HEK293 (cell line): ENCODE measurements around the gene CAB39.

Experiments
- CTCF ChIA-PET: fragments of 350-600 bp; formaldehyde crosslinking; extraction: SDS; loops from one replicate; lab custom pipeline; 2021; ENCODE audit warnings: antibody characterized with exemption; lab: Yijun Ruan, JAX
- POLR2A ChIA-PET: fragments of 300-600 bp; formaldehyde crosslinking; extraction: SDS; loops from one replicate; lab custom pipeline; 2020; ENCODE audit warnings: antibody characterized with exemption, inconsistent platforms; lab: Yijun Ruan, JAX
- H3K27ac ChIP-seq: fragments of 200-500 bp; sonication (Bioruptor generic); 2 replicates; pipeline ENCODE4 v1.5.1; 2014; ENCODE audit warnings: low read depth, low read length, control low read depth, inconsistent platforms; ENCODE audit errors: extremely low read depth
- H3K36me3 ChIP-seq, 2 experiments: fragments of 200-500 bp in 1 of 2; sonication (Bioruptor generic) in 1 of 2; 1 replicate in 1 of 2; 2 replicates in 1 of 2; pipeline ENCODE4 v1.5.1; 2014 to 2017; ENCODE audit warnings: inconsistent platforms in 2 of 2, low read length in 2 of 2; ENCODE audit not compliant: control insufficient read depth in 2 of 2, insufficient read depth in 1 of 2
- H3K4me1 ChIP-seq: fragments of 200-500 bp; sonication (Bioruptor generic); 2 replicates; pipeline ENCODE4 v1.5.1; 2014; ENCODE audit warnings: mild to moderate bottlenecking, low read length, inconsistent platforms; ENCODE audit not compliant: control insufficient read depth, insufficient read depth
- H3K4me3 ChIP-seq: 2 replicates; pipeline ENCODE4 v1.5.1; 2011; ENCODE audit warnings: low read depth, mild to moderate bottlenecking, control low read depth, low read length, moderate library complexity
- H3K9me3 ChIP-seq: fragments of 200-500 bp; sonication (Bioruptor generic); 2 replicates; pipeline ENCODE4 v1.5.1; 2014; ENCODE audit warnings: low read depth, low read length, inconsistent platforms; ENCODE audit not compliant: control insufficient read depth, insufficient read depth
- EGR2 ChIP-seq: fragments of 450-650 bp; formaldehyde crosslinking; IDR thresholded peaks from 2 replicates; pipeline ENCODE4 v1.5.1; 2016; ENCODE audit warnings: low read depth, missing biosample characterization, missing genetic modification characterization
- KLF9 ChIP-seq: fragments of 450-650 bp; formaldehyde crosslinking; IDR thresholded peaks from 2 replicates; pipeline ENCODE4 v1.5.1; 2016; ENCODE audit warnings: missing biosample characterization, missing genetic modification characterization, low read depth
- MEIS1 ChIP-seq: sonication (generic); formaldehyde crosslinking; IDR thresholded peaks from 2 replicates; pipeline ENCODE4 v1.8.1; 2022; ENCODE audit warnings: missing genetic modification reagents, mild to moderate bottlenecking, borderline replicate concordance
- SP7 ChIP-seq: fragments of 450-650 bp; formaldehyde crosslinking; IDR thresholded peaks from 2 replicates; pipeline ENCODE4 v1.5.1; 2016; ENCODE audit warnings: missing biosample characterization, missing genetic modification characterization
- TRIM28 ChIP-seq: IDR thresholded peaks from 2 replicates; pipeline ENCODE4 v1.6.1; 2011; ENCODE audit warnings: low read length, control low read depth, borderline replicate concordance
- ZFP41 ChIP-seq: fragments of 450-650 bp; formaldehyde crosslinking; IDR thresholded peaks from 2 replicates; pipeline ENCODE4 v1.5.1; 2016; ENCODE audit warnings: missing biosample characterization, missing genetic modification characterization, borderline replicate concordance
- ZNF121 ChIP-seq: fragments of 450-650 bp; formaldehyde crosslinking; IDR thresholded peaks from 2 replicates; pipeline ENCODE4 v1.5.1; 2016; ENCODE audit warnings: missing biosample characterization, missing genetic modification characterization
- ZNF133 ChIP-seq: fragments of 450-650 bp; formaldehyde crosslinking; IDR thresholded peaks from 2 replicates; pipeline ENCODE4 v1.5.1; 2016; ENCODE audit warnings: missing biosample characterization, missing genetic modification characterization
- ZNF324 ChIP-seq: fragments of 450-650 bp; formaldehyde crosslinking; IDR thresholded peaks from 2 replicates; pipeline ENCODE4 v1.5.1; 2016; ENCODE audit warnings: missing biosample characterization, missing genetic modification characterization
- ZNF48 ChIP-seq: fragments of 450-650 bp; formaldehyde crosslinking; IDR thresholded peaks from 2 replicates; pipeline ENCODE4 v1.5.1; 2016; ENCODE audit warnings: missing biosample characterization, missing genetic modification characterization
- ZNF514 ChIP-seq: fragments of 450-650 bp; formaldehyde crosslinking; IDR thresholded peaks from 2 replicates; pipeline ENCODE4 v1.5.1; 2016; ENCODE audit warnings: missing biosample characterization, missing genetic modification characterization
- ZNF548 ChIP-seq: fragments of 450-650 bp; formaldehyde crosslinking; IDR thresholded peaks from 2 replicates; pipeline ENCODE4 v1.5.1; 2016; ENCODE audit warnings: missing biosample characterization, missing genetic modification characterization
- ZNF585B ChIP-seq: fragments of 450-650 bp; formaldehyde crosslinking; IDR thresholded peaks from 2 replicates; pipeline ENCODE4 v1.5.1; 2016; ENCODE audit warnings: missing biosample characterization, missing genetic modification characterization
- ZNF600 ChIP-seq: fragments of 450-650 bp; formaldehyde crosslinking; IDR thresholded peaks from 2 replicates; pipeline ENCODE4 v1.5.1; 2016; ENCODE audit warnings: missing biosample characterization, missing genetic modification characterization
- ZNF621 ChIP-seq: fragments of 450-650 bp; formaldehyde crosslinking; IDR thresholded peaks from 2 replicates; pipeline ENCODE4 v1.5.1; 2017; ENCODE audit warnings: missing biosample characterization, missing genetic modification characterization
- ZNF747 ChIP-seq: fragments of 450-650 bp; formaldehyde crosslinking; IDR thresholded peaks from 2 replicates; pipeline ENCODE4 v1.5.1; 2016; ENCODE audit warnings: missing biosample characterization, missing genetic modification characterization
- ZNF830 ChIP-seq: fragments of 450-650 bp; IDR thresholded peaks from 2 replicates; pipeline ENCODE4 v1.5.0; 2018; ENCODE audit warnings: missing biosample characterization, missing genetic modification characterization, low read depth, mild to moderate bottlenecking, moderate library complexity
- TF ChIP-seq, protein P1 (sequence below): fragments of 450-650 bp; formaldehyde crosslinking; IDR thresholded peaks from 2 replicates; pipeline ENCODE4 v1.5.1; 2016; ENCODE audit warnings: missing biosample characterization, missing genetic modification characterization
- TF ChIP-seq, protein P2 (sequence below): fragments of 450-650 bp; formaldehyde crosslinking; IDR thresholded peaks from 2 replicates; pipeline ENCODE4 v1.5.1; 2017; ENCODE audit warnings: missing biosample characterization, missing genetic modification characterization
- TF ChIP-seq, protein P3 (sequence below): fragments of 450-650 bp; formaldehyde crosslinking; optimal IDR thresholded peaks from 2 replicates; pipeline ENCODE3; 2016; ENCODE audit warnings: missing biosample characterization, mild to moderate bottlenecking, missing genetic modification characterization
- TF ChIP-seq, protein P4 (sequence below): fragments of 450-650 bp; formaldehyde crosslinking; IDR thresholded peaks from 2 replicates; pipeline ENCODE4 v1.5.1; 2016; ENCODE audit warnings: missing biosample characterization, missing genetic modification characterization
- TF ChIP-seq, protein P5 (sequence below): fragments of 450-650 bp; IDR thresholded peaks from 2 replicates; pipeline ENCODE4 v1.5.1; 2018; ENCODE audit warnings: missing biosample characterization, missing genetic modification characterization

Gene CAB39

DNA sequence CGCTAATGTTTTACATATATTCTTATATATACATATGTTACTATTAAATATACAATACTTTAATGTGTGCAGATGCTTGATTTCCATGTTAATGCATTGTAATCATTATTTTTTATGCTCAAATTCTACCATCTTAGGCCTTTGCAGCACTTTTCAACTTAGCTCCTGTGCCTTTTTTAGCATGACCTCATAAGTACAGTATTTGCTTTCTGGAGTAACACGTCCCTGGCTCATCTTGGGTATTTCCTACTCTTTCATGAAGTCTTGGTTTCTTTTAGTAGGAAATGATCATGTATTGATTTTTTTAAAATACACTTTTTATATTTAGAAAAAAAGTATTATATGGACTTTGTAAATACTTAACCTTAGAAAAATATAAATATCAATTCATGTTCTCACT is 36.5 kb downstream of the CAB39 start:
- CTCF ChIA-PET, result interaction anchor here (0.6 to 1.0 kb wide), 2 partner anchors 13 to 353 kb away, joined by 3 read pairs; no protein-coding TSS in a partner anchor
- H3K4me1 ChIP-seq, result no peaks in the 10 kb centered on the region
- no peaks in the 10 kb centered on the region; a peak in 2 of 3 replicates for H3K36me3 ChIP-seq
- H3K9me3 ChIP-seq, result no peaks in the 10 kb centered on the region
- H3K4me3 ChIP-seq, result no peak overlapping the region
- TF ChIP-seq, protein P1, sequence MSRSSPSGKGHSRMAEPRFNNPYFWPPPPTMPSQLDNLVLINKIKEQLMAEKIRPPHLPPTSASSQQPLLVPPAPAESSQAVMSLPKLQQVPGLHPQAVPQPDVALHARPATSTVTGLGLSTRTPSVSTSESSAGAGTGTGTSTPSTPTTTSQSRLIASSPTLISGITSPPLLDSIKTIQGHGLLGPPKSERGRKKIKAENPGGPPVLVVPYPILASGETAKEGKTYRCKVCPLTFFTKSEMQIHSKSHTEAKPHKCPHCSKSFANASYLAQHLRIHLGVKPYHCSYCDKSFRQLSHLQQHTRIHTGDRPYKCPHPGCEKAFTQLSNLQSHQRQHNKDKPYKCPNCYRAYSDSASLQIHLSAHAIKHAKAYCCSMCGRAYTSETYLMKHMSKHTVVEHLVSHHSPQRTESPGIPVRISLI (tag by site-specific recombination), result no peak
- TF ChIP-seq TRIM28 (no peak), EGR2 (no peak), ZNF830 (tag by site-specific recombination) (no peak), MEIS1 (CRISPR knock-in tag) (no peak), ZNF121 (tag by site-specific recombination) (no peak), ZNF585B (no peak), SP7 (no peak), ZFP41 (no peak), ZNF548 (no peak), ZNF514 (tag by site-specific recombination) (no peak)
- TF ChIP-seq, protein P2, sequence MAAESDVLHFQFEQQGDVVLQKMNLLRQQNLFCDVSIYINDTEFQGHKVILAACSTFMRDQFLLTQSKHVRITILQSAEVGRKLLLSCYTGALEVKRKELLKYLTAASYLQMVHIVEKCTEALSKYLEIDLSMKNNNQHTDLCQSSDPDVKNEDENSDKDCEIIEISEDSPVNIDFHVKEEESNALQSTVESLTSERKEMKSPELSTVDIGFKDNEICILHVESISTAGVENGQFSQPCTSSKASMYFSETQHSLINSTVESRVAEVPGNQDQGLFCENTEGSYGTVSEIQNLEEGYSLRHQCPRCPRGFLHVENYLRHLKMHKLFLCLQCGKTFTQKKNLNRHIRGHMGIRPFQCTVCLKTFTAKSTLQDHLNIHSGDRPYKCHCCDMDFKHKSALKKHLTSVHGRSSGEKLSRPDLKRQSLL (tag by site-specific recombination), result no peak
- TF ChIP-seq, protein P3, sequence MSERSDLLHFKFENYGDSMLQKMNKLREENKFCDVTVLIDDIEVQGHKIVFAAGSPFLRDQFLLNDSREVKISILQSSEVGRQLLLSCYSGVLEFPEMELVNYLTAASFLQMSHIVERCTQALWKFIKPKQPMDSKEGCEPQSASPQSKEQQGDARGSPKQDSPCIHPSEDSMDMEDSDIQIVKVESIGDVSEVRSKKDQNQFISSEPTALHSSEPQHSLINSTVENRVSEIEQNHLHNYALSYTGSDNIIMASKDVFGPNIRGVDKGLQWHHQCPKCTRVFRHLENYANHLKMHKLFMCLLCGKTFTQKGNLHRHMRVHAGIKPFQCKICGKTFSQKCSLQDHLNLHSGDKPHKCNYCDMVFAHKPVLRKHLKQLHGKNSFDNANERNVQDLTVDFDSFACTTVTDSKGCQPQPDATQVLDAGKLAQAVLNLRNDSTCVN (tag by site-specific recombination), result no peak
- TF ChIP-seq, all 188 proteins: peak for 0
- no peak overlapping the region for H3K27ac ChIP-seq
- POLR2A ChIA-PET, result no interaction called here

DNA sequence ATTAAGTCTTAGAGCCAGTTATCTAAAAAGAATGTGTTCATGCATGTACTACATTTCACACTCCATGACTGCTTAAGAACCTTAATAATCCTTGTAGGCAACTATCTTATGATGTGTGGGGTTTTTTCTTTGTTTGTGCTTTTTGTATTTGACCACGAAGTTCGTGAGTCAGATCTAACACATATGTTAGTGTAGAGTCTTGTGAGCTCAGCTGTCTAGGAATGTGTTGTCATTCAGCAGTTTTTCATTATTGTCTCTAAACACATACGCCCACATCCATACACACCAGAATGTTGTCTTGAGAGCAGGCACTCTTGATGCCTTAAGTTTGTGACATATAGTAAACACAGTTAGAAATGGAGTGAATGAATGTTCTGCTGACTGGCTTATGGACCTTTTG is 38.4 kb downstream of the CAB39 start:
- ChIA-PET POLR2A (interaction anchor here (0.6 kb wide), 1 partner anchor 71 kb away, joined by 6 read pairs; no protein-coding TSS in a partner anchor), CTCF (interaction anchor here (0.6 to 0.9 kb wide), 2 partner anchors 10 to 48 kb away, joined by 3 read pairs; no protein-coding TSS in a partner anchor)
- no peaks in the 10 kb centered on the region for H3K9me3 ChIP-seq
- no peaks in the 10 kb centered on the region for H3K4me1 ChIP-seq
- H3K27ac ChIP-seq, result no peak overlapping the region
- H3K4me3 ChIP-seq, result no peak overlapping the region
- no peaks in the 10 kb centered on the region for H3K36me3 ChIP-seq
- TF ChIP-seq, protein P2 (tag by site-specific recombination), result no peak
- TF ChIP-seq ZNF133 (tag by site-specific recombination), result no peak
- TF ChIP-seq ZNF324 (tag by site-specific recombination), result no peak
- TF ChIP-seq ZNF621 (tag by site-specific recombination), result no peak
- no peak for TF ChIP-seq ZNF600 (tag by site-specific recombination)
- no peak for TF ChIP-seq ZNF48 (tag by site-specific recombination)
- no peak for TF ChIP-seq ZNF747 (tag by site-specific recombination)
- TF ChIP-seq, protein P4, sequence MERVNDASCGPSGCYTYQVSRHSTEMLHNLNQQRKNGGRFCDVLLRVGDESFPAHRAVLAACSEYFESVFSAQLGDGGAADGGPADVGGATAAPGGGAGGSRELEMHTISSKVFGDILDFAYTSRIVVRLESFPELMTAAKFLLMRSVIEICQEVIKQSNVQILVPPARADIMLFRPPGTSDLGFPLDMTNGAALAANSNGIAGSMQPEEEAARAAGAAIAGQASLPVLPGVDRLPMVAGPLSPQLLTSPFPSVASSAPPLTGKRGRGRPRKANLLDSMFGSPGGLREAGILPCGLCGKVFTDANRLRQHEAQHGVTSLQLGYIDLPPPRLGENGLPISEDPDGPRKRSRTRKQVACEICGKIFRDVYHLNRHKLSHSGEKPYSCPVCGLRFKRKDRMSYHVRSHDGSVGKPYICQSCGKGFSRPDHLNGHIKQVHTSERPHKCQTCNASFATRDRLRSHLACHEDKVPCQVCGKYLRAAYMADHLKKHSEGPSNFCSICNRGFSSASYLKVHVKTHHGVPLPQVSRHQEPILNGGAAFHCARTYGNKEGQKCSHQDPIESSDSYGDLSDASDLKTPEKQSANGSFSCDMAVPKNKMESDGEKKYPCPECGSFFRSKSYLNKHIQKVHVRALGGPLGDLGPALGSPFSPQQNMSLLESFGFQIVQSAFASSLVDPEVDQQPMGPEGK, result no peak
- TF ChIP-seq, protein P5, sequence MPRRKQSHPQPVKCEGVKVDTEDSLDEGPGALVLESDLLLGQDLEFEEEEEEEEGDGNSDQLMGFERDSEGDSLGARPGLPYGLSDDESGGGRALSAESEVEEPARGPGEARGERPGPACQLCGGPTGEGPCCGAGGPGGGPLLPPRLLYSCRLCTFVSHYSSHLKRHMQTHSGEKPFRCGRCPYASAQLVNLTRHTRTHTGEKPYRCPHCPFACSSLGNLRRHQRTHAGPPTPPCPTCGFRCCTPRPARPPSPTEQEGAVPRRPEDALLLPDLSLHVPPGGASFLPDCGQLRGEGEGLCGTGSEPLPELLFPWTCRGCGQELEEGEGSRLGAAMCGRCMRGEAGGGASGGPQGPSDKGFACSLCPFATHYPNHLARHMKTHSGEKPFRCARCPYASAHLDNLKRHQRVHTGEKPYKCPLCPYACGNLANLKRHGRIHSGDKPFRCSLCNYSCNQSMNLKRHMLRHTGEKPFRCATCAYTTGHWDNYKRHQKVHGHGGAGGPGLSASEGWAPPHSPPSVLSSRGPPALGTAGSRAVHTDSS (tag by site-specific recombination), result no peak
- TF ChIP-seq KLF9 (tag by site-specific recombination), result no peak
